HEK293 (cell line): ENCODE measurements around the gene C2CD3.
"Not testable (repeated sequence)": the region's sequence is repeated elsewhere in the genome, so short reads cannot be mapped to it uniquely, and the experiment has no call there.

Experiments used
- CTCF ChIA-PET: fragments of 350-600 bp; formaldehyde crosslinking; extraction: SDS; loops from one replicate; lab custom pipeline; 2021; ENCODE audit warnings: antibody characterized with exemption; lab: Yijun Ruan, JAX
- POLR2A ChIA-PET: fragments of 300-600 bp; formaldehyde crosslinking; extraction: SDS; loops from one replicate; lab custom pipeline; 2020; ENCODE audit warnings: antibody characterized with exemption, inconsistent platforms; lab: Yijun Ruan, JAX
- H3K27ac ChIP-seq: fragments of 200-500 bp; sonication (Bioruptor generic); 2 replicates; pipeline ENCODE4 v1.5.1; 2014; ENCODE audit warnings: low read depth, low read length, control low read depth, inconsistent platforms; ENCODE audit errors: extremely low read depth
- H3K36me3 ChIP-seq, 2 experiments: fragments of 200-500 bp in 1 of 2; sonication (Bioruptor generic) in 1 of 2; 1 replicate in 1 of 2; 2 replicates in 1 of 2; pipeline ENCODE4 v1.5.1; 2014 to 2017; ENCODE audit warnings: inconsistent platforms in 2 of 2, low read length in 2 of 2; ENCODE audit not compliant: control insufficient read depth in 2 of 2, insufficient read depth in 1 of 2
- H3K4me1 ChIP-seq: fragments of 200-500 bp; sonication (Bioruptor generic); 2 replicates; pipeline ENCODE4 v1.5.1; 2014; ENCODE audit warnings: mild to moderate bottlenecking, low read length, inconsistent platforms; ENCODE audit not compliant: control insufficient read depth, insufficient read depth
- H3K4me3 ChIP-seq: 2 replicates; pipeline ENCODE4 v1.5.1; 2011; ENCODE audit warnings: low read depth, mild to moderate bottlenecking, control low read depth, low read length, moderate library complexity
- H3K9me3 ChIP-seq: fragments of 200-500 bp; sonication (Bioruptor generic); 2 replicates; pipeline ENCODE4 v1.5.1; 2014; ENCODE audit warnings: low read depth, low read length, inconsistent platforms; ENCODE audit not compliant: control insufficient read depth, insufficient read depth
- GLIS1 ChIP-seq: fragments of 450-650 bp; formaldehyde crosslinking; IDR thresholded peaks from 2 replicates; pipeline ENCODE4 v1.5.1; 2016; ENCODE audit warnings: missing biosample characterization, missing genetic modification characterization
- OSR2 ChIP-seq: fragments of 450-650 bp; formaldehyde crosslinking; IDR thresholded peaks from 2 replicates; pipeline ENCODE4 v1.5.1; 2016; ENCODE audit warnings: missing biosample characterization, missing genetic modification characterization
- ZBTB20 ChIP-seq: fragments of 450-650 bp; formaldehyde crosslinking; IDR thresholded peaks from 2 replicates; pipeline ENCODE4 v1.5.1; 2016; ENCODE audit warnings: missing biosample characterization, missing genetic modification characterization
- ZBTB8A ChIP-seq: fragments of 450-650 bp; formaldehyde crosslinking; IDR thresholded peaks from 2 replicates; pipeline ENCODE4 v1.5.1; 2016; ENCODE audit warnings: missing biosample characterization, missing genetic modification characterization
- ZNF112 ChIP-seq: fragments of 450-650 bp; formaldehyde crosslinking; IDR thresholded peaks from 2 replicates; pipeline ENCODE4 v1.5.0; 2017; ENCODE audit warnings: missing biosample characterization, missing genetic modification characterization
- ZNF114 ChIP-seq: fragments of 450-650 bp; formaldehyde crosslinking; IDR thresholded peaks from 2 replicates; pipeline ENCODE4 v1.5.0; 2017; ENCODE audit warnings: missing biosample characterization, missing genetic modification characterization
- ZNF146 ChIP-seq: fragments of 450-650 bp; formaldehyde crosslinking; IDR thresholded peaks from 2 replicates; pipeline ENCODE4 v1.5.1; 2016; ENCODE audit warnings: missing biosample characterization, missing genetic modification characterization
- ZNF473 ChIP-seq: fragments of 450-650 bp; formaldehyde crosslinking; IDR thresholded peaks from 2 replicates; pipeline ENCODE4 v1.5.1; 2017; ENCODE audit warnings: missing biosample characterization, missing genetic modification characterization
- ZNF585B ChIP-seq: fragments of 450-650 bp; formaldehyde crosslinking; IDR thresholded peaks from 2 replicates; pipeline ENCODE4 v1.5.1; 2016; ENCODE audit warnings: missing biosample characterization, missing genetic modification characterization
- ZNF768 ChIP-seq: fragments of 450-650 bp; formaldehyde crosslinking; IDR thresholded peaks from 2 replicates; pipeline ENCODE4 v1.5.1; 2018; ENCODE audit warnings: missing biosample characterization, mild to moderate bottlenecking, missing genetic modification characterization
- ZNF843 ChIP-seq: fragments of 450-650 bp; formaldehyde crosslinking; IDR thresholded peaks from 2 replicates; pipeline ENCODE4 v1.5.1; 2016; ENCODE audit warnings: missing biosample characterization, missing genetic modification characterization
- TF ChIP-seq, protein P1 (sequence below): fragments of 450-650 bp; formaldehyde crosslinking; IDR thresholded peaks from 2 replicates; pipeline ENCODE4 v1.5.1; 2016; ENCODE audit warnings: missing biosample characterization, missing genetic modification characterization
- TF ChIP-seq, protein P2 (sequence below): fragments of 450-650 bp; formaldehyde crosslinking; IDR thresholded peaks from 2 replicates; pipeline ENCODE4 v1.5.1; 2017; ENCODE audit warnings: missing biosample characterization, missing genetic modification characterization

The C2CD3 gene

DNA sequence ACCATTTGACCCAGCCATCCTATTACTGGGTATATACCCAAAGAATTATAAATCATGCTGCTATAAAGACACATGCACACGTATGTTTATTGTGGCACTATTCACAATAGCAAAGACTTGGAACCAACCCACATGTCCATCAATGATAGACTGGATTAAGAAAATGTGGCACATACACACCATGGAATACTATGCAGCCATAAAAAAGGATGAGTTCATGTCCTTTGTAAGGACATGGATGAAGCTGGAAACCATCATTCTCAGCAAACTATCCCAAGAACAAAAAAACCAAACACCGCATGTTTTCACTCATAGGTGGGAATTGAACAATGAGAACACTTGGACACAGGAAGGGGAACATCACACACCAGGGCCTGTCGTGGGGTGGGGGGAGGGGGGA lies 105.3 kb downstream of the C2CD3 start:
- H3K9me3 ChIP-seq, H3K4me3 ChIP-seq, POLR2A ChIA-PET, CTCF ChIA-PET, H3K4me1 ChIP-seq, H3K27ac ChIP-seq, H3K36me3 ChIP-seq: not testable (repeated sequence)
- TF ChIP-seq ZNF146 (tag by site-specific recombination): peak; percentile 79
- TF ChIP-seq, protein P1, sequence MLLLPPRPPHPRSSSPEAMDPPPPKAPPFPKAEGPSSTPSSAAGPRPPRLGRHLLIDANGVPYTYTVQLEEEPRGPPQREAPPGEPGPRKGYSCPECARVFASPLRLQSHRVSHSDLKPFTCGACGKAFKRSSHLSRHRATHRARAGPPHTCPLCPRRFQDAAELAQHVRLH: 0 out of 2 replicates have a peak, but pooled peaks have one; percentile 23

DNA sequence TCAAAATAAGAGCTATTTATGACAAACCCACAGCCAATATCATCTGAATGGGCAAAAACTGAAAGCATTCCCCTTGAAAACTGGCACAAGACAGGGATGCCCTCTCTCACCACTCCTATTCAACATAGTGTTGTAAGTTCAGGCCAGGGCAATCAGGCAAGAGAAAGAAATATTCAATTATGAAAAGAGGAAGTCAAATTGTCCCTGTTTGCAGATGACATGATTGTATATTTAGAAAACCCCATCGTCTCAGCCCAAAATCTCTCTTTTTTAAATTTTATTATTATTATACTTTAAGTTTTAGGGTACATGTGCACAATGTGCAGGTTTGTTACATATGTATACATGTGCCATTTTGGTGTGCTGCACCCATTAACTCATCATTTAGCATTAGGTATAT lies 107.2 kb downstream of the C2CD3 start:
- H3K27ac ChIP-seq, H3K4me3 ChIP-seq, POLR2A ChIA-PET, H3K36me3 ChIP-seq, H3K4me1 ChIP-seq, H3K9me3 ChIP-seq, CTCF ChIA-PET: not testable (repeated sequence)

DNA sequence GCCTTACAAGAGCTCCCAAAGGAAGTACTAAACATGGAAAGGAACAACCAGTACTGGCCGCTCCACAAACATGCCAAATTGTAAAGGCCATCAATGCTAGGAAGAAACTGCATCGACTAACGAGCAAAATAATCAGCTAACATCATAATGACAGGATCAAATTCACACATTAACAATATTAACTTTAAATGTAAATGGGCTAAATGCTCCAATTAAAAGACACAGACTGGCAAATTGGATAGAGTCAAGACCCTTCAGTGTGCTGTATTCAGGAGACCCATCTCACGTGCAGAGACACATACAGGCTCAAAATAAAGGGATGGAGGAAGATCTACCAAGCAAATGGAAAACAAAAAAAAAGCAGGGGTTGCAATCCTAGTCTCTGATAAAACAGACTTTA lies 109.2 kb downstream of the C2CD3 start:
- H3K36me3 ChIP-seq, H3K4me1 ChIP-seq, H3K4me3 ChIP-seq, H3K9me3 ChIP-seq, H3K27ac ChIP-seq, POLR2A ChIA-PET: not testable (repeated sequence)
- CTCF ChIA-PET: interaction anchor here (0.6 kb wide), 1 partner anchor 185 kb away, joined by 3 read pairs; no protein-coding TSS in a partner anchor

DNA sequence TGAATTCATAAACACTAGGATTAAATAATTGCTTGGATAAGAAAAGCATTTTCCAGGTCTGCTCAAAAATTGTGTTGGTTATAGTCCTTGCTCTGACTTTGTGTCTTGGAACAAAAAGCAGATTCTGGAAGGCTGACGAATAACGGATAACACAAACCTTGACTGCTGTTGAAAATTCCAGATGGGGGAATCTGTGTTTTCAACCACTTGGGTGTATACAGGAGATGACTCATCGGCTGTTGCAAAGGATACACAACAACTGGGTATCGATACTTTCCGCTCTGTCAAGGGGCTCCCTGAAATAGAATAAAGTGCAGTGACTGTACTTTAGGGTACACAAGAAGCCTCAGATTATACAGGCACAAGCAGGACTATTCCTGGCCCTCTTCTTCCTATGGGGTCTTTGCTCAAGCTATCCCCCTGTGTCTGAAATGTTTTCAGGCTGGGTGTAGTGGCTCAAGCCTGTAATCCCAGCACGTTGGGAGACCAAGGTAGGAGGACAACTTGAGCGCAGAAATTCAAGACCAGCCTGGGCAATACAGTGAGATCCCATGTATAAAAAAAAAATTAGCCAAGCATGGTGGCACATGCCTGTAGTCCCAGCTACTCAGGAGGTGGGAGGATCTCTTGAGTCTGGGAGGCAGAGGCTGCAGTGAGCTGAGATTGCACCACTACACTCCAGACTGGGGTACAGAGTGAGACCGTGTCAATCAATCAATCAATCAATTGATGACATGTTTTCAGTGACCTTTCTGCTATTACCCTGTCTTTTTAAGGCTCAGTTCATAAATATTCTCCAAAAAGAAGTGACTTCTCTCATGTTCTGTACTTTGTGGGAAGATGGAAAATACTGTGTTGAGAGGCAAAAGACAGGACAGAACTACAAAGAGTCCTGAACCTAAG lies 113.3 kb downstream of the C2CD3 start:
- Histone ChIP-seq H3K9me3 (no peaks in the 10 kb centered on the region), H3K4me3 (no peak overlapping the region), H3K36me3 (peaks cover 0 to 8% of the 10 kb centered on the region in 2 experiments; a peak in 1 of 3 replicates), H3K4me1 (no peaks in the 10 kb centered on the region), H3K27ac (no peak overlapping the region)
- TF ChIP-seq ZBTB8A (tag by site-specific recombination): no peak
- TF ChIP-seq ZNF585B: no peak
- no peak for TF ChIP-seq ZNF112 (tag by site-specific recombination)
- no peak for TF ChIP-seq ZNF768 (tag by site-specific recombination)
- no peak for TF ChIP-seq ZNF114 (tag by site-specific recombination)
- TF ChIP-seq ZBTB20: peak; percentile 58
- TF ChIP-seq, protein P2, sequence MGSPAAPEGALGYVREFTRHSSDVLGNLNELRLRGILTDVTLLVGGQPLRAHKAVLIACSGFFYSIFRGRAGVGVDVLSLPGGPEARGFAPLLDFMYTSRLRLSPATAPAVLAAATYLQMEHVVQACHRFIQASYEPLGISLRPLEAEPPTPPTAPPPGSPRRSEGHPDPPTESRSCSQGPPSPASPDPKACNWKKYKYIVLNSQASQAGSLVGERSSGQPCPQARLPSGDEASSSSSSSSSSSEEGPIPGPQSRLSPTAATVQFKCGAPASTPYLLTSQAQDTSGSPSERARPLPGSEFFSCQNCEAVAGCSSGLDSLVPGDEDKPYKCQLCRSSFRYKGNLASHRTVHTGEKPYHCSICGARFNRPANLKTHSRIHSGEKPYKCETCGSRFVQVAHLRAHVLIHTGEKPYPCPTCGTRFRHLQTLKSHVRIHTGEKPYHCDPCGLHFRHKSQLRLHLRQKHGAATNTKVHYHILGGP (tag by site-specific recombination): no peak
- TF ChIP-seq ZNF843 (tag by site-specific recombination): no peak
- ChIA-PET CTCF (no interaction called here), POLR2A (no interaction called here)

DNA sequence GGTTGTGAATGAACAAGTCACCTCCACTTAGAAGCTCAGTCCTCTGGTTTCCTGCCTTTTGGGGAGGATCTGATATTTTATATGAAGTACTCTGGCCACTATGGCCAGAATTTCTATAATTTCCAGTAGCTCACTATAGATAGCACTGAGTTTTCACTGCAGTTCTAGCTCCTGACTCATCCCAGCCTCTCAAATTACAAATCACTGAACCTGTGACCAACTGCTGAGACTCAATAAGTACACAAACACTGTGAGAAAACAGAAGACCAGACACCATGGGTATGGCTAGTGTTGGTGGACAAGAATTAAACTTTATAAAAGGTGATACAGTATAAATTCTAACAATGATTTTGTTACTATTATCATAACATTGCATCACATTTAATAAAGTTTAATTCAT lies 114.9 kb downstream of the C2CD3 start:
- ChIA-PET POLR2A (no interaction called here), CTCF (no interaction called here)
- Histone ChIP-seq H3K27ac (no peak overlapping the region), H3K36me3 (peaks cover 0 to 18% of the 10 kb centered on the region in 2 experiments; a peak in 1 of 3 replicates), H3K4me1 (no peaks in the 10 kb centered on the region), H3K9me3 (no peaks in the 10 kb centered on the region), H3K4me3 (no peak overlapping the region)
- 0 out of 2 replicates have a peak, but pooled peaks have one; percentile 25 for TF ChIP-seq OSR2 (tag by site-specific recombination)
- TF ChIP-seq GLIS1 (tag by site-specific recombination): peak; percentile 7; the same call in 1 of the 2 replicates
- TF ChIP-seq ZNF473 (tag by site-specific recombination): no peak
